Osteoblast (primary cell): ENCODE data around the gene CRB2. TPM values are rescaled to one million over a fixed set of nuclear protein-coding genes. Genes with fewer than 3 reads are reported as not detected.

ENCODE experiments used
- DNase-seq: peaks from one replicate; pipeline ENCODE4 v3.0.0; 2011; ENCODE audit warnings: low spot score, mixed read lengths; ENCODE audit not compliant: insufficient read length; ENCODE audit errors: missing footprints
- H2AFZ ChIP-seq: 2 replicates; pipeline ENCODE4 v1.6.0; 2011; ENCODE audit warnings: mild to moderate bottlenecking, low read length
- H3K27ac ChIP-seq: 2 replicates; pipeline ENCODE4 v1.5.1; 2011; ENCODE audit warnings: mild to moderate bottlenecking, low read depth, low read length, moderate library complexity
- H3K27me3 ChIP-seq: 2 replicates; pipeline ENCODE4 v1.6.0; 2012; ENCODE audit warnings: mild to moderate bottlenecking, control low read depth, inconsistent platforms, low read length, moderate library complexity; ENCODE audit not compliant: insufficient read depth
- H3K36me3 ChIP-seq: 2 replicates; pipeline ENCODE4 v1.5.1; 2011; ENCODE audit warnings: mild to moderate bottlenecking, low read length, control low read depth, moderate library complexity; ENCODE audit not compliant: insufficient read depth
- H3K4me1 ChIP-seq: 2 replicates; pipeline ENCODE4 v1.5.1; 2011; ENCODE audit warnings: mild to moderate bottlenecking, low read length, control low read depth, moderate library complexity; ENCODE audit not compliant: insufficient read depth
- H3K4me2 ChIP-seq: 2 replicates; pipeline ENCODE4 v1.6.0; 2011; ENCODE audit warnings: mild to moderate bottlenecking, low read length; ENCODE audit not compliant: insufficient read depth
- H3K4me3 ChIP-seq: fragments of 200-600 bp; sonication (generic); 3 replicates; pipeline ENCODE4 v1.5.1; 2012; ENCODE audit warnings: mild to moderate bottlenecking, low read length, inconsistent platforms; ENCODE audit not compliant: insufficient read depth
- H3K79me2 ChIP-seq: 2 replicates; pipeline ENCODE4 v1.6.0; 2012; ENCODE audit warnings: mild to moderate bottlenecking, low read length, control low read depth, inconsistent platforms; ENCODE audit not compliant: insufficient read depth
- H3K9me3 ChIP-seq: 2 replicates; pipeline ENCODE4 v1.5.1; 2011; ENCODE audit warnings: low read depth, low read length, control low read depth
- H4K20me1 ChIP-seq: 2 replicates; pipeline ENCODE4 v1.6.0; 2012; ENCODE audit warnings: mild to moderate bottlenecking, low read length, control low read depth; ENCODE audit not compliant: insufficient read depth
- total RNA-seq: library from RNA; depleted of rRNA; stranded (reverse); fragments of >200 nt; gene quantifications from 2 replicates; pipeline ENCODE4 v1.2.3, GENCODE V29; 2012
- TF ChIP-seq, protein P1 (sequence below): IDR thresholded peaks from 2 replicates; pipeline ENCODE4 v1.5.1; 2011; ENCODE audit warnings: mild to moderate bottlenecking, low read depth, low read length, moderate library complexity; ENCODE audit errors: extremely low read depth

Gene CRB2
- total RNA-seq, 1 donor: not detected

DNA sequence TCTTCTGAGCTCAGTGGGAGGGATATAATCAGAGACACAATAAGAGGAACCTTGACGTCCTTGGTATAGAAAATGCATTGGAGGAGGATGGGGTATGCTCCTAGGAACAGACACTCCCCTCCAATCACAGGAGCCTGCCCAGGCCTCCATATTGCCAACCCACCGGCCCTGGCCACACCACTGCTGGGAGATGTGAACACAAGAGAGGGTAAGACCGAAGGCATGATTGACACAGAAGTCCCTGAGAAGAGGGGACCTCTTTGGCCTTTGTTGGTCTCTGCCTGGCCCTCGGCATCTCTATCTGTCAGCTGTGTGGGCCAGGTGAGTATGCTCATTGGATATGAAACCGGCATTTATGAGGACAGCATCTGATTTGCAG lies 62.0 kb downstream of the CRB2 start:
- Histone ChIP-seq H2AFZ (no peak overlapping the region), H3K36me3 (no peaks in the 10 kb centered on the region), H4K20me1 (no peaks in the 10 kb centered on the region), H3K4me1 (no peaks in the 10 kb centered on the region), H3K27ac (no peak overlapping the region), H3K27me3 (no peaks in the 10 kb centered on the region), H3K79me2 (no peaks in the 10 kb centered on the region), H3K4me3 (no peak overlapping the region), H3K4me2 (no peak overlapping the region), H3K9me3 (no peaks in the 10 kb centered on the region)
- TF ChIP-seq, protein P1, sequence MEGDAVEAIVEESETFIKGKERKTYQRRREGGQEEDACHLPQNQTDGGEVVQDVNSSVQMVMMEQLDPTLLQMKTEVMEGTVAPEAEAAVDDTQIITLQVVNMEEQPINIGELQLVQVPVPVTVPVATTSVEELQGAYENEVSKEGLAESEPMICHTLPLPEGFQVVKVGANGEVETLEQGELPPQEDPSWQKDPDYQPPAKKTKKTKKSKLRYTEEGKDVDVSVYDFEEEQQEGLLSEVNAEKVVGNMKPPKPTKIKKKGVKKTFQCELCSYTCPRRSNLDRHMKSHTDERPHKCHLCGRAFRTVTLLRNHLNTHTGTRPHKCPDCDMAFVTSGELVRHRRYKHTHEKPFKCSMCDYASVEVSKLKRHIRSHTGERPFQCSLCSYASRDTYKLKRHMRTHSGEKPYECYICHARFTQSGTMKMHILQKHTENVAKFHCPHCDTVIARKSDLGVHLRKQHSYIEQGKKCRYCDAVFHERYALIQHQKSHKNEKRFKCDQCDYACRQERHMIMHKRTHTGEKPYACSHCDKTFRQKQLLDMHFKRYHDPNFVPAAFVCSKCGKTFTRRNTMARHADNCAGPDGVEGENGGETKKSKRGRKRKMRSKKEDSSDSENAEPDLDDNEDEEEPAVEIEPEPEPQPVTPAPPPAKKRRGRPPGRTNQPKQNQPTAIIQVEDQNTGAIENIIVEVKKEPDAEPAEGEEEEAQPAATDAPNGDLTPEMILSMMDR: no peak
- DNase-seq: no peak

DNA sequence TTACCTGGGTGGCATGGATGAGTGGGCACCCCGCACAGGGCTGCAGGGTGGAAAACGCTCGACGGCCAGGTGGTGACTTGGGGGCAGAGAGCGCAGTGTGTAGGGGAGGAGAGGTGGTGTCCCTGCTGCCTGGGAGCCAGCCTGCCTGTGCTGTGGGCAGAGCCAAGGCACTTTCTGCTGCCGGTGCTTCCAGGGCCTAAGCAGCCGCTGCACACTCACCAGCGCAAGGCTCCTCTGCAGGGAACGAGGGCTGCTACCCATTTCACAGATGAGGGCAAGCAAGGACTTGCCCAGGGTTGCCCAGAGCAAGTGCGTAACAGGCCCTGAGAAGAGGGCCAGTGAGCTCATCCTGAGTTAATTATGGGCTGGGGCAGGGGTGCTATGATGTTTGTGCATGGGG lies 62.5 kb downstream of the CRB2 start:
- Histone ChIP-seq H3K4me2 (no peak overlapping the region), H3K4me1 (no peaks in the 10 kb centered on the region), H2AFZ (no peak overlapping the region), H3K4me3 (no peak overlapping the region), H3K79me2 (no peaks in the 10 kb centered on the region), H3K36me3 (no peaks in the 10 kb centered on the region), H3K9me3 (no peaks in the 10 kb centered on the region), H4K20me1 (no peaks in the 10 kb centered on the region), H3K27me3 (no peaks in the 10 kb centered on the region), H3K27ac (no peak overlapping the region)
- TF ChIP-seq, protein P1: no peak
- DNase-seq: no peak

DNA sequence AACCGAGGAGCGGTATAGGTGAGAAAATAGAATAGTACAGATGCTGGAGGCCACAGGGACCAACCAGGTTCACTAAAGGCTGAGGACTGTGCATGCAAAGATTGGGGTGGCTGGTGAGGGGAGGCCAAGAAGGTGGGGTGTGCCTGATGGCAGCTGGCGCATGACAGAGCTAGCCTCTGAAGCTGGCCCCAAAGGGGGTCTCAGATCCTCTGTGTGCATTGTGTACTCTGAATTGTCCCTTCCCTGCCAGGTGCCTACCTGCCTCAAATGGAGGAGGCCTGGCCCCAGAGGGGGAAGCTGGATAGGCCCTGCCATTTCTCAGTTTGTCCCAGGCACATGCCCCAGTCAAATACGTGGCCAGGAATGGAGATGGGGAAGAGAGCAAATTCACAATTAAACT lies 63.1 kb downstream of the CRB2 start:
- no peaks in the 10 kb centered on the region for H3K79me2 ChIP-seq
- H3K36me3 ChIP-seq: no peaks in the 10 kb centered on the region
- H4K20me1 ChIP-seq: no peaks in the 10 kb centered on the region
- TF ChIP-seq, protein P1: no peak
- H3K27ac ChIP-seq: no peak overlapping the region
- DNase-seq: no peak
- H3K9me3 ChIP-seq: no peaks in the 10 kb centered on the region
- H3K4me3 ChIP-seq: no peak overlapping the region
- H2AFZ ChIP-seq: no peak overlapping the region
- no peaks in the 10 kb centered on the region for H3K27me3 ChIP-seq
- no peaks in the 10 kb centered on the region for H3K4me1 ChIP-seq
- no peak overlapping the region for H3K4me2 ChIP-seq

DNA sequence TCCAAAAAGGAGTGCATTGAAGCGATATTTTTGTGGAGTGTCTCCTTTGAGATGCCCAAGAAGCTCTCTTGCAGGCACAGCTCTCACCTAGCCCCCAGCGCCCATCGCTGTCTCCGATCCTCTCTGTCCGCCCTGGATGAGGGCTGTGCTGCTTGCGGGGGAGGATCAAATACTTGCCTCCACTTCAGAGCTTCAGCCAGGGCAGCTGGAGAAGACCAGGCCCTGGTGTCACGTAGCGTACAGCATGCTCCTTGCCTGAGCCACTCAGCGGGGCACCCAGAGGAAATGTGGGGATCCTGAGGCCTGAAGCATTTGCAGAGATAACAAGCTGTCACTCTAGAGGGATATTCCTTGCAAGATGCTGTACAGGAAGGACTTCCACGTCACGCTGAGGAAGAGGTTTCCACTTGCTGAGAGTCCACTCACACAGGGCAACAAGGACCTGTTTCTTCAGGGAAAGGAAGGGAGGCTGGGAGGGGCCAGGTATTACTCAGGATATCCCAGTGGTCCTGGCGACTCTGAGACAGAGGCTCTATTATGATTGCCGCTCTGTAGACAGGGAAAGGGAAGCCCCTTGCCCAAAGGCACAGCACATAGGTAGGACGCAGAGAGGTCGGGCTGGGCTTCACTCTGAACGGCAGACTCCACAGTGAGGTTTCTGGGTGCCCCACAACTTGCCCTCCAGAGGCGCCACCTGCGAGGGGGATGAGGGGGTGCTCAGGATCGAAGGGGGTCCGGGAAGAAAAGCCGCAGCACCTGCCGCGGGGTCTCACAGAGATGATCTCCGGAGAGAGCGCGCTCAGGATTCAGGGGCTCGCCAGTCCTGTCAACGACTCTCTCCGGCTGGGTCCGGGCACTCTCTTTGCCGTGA lies 64.0 kb downstream of the CRB2 start:
- TF ChIP-seq, protein P1: no peak
- Histone ChIP-seq H3K9me3 (no peaks in the 10 kb centered on the region), H3K4me1 (no peaks in the 10 kb centered on the region)

More for the DNA sequence above, 64.0 kb downstream of the CRB2 start:
- Histone ChIP-seq H3K36me3 (no peaks in the 10 kb centered on the region), H3K4me2 (no peak overlapping the region), H3K27me3 (no peaks in the 10 kb centered on the region), H3K4me3 (no peak overlapping the region), H3K79me2 (no peaks in the 10 kb centered on the region), H2AFZ (no peak overlapping the region), H4K20me1 (no peaks in the 10 kb centered on the region), H3K27ac (no peak overlapping the region)
- no peak for DNase-seq
